ENCODE data around the gene ORAI2. TPM values are rescaled to one million over a fixed set of nuclear protein-coding genes. Genes with fewer than 3 reads are reported as not detected.

The ORAI2 gene
- polyA plus RNA-seq, 1 of the 3 experiments (the other 2 are of a cell fraction), result 85.8 TPM

DNA sequence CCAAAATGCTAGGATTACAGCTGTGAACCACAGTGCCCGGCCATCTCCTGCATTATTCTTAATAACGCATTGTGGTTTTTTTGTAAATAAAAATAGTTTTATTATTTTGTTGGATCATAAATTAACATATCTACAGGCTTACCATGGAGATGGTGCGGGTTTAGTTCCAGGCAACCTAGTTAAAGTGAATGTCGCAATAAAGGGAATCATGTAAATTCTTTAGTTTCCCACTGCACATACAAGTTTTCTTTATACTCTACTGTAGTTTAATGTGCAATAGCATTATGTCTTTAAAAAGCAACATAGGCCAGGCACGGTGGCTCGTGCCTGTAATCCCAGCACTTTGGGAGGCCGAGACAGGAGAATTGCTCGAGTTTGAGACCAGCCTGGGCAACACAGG is 34.8 kb upstream of the ORAI2 start:
- Histone ChIP-seq H3K27ac (ENCODE audit: low read depth in 2 of 2, low read length in 1 of 2) (no peak overlapping the region), H3K9me2 (no peaks in the 10 kb centered on the region), H3K4me2 (no peak overlapping the region), H3K9ac (no peak overlapping the region), H4K20me1 (ENCODE audit: insufficient read depth) (no peaks in the 10 kb centered on the region), H3K36me3 (replicated peaks in 1 of 2; ENCODE audit: control insufficient read depth in 1 of 2, insufficient read depth in 2 of 2, low read length in 1 of 2) (peaks cover 31 to 58% of the 10 kb centered on the region in 2 experiments), H3K4me3 (ENCODE audit: low read depth in 2 of 2, low read length in 1 of 2) (no peak overlapping the region), H3K79me2 (ENCODE audit: insufficient read depth) (peaks cover 34% of the 10 kb centered on the region), H2AFZ (ENCODE audit: low read depth) (no peak overlapping the region), H3K4me1 (ENCODE audit: control insufficient read depth in 1 of 2, insufficient read depth in 2 of 2, low read depth in 1 of 2, low read length in 1 of 2) (peaks cover 0 to 7% of the 10 kb centered on the region in 2 experiments; a peak in 2 of 4 replicates), H3K27me3 (ENCODE audit: insufficient read depth) (no peaks in the 10 kb centered on the region), H3K9me3 (no peaks in the 10 kb centered on the region), H3F3A (replicated peaks; ENCODE audit: insufficient read depth) (peaks cover 40% of the 10 kb centered on the region)
- WGBS (ENCODE audit: low lambda C conversion rate), result 93% methylated on average over 8 of the region's 8 CpGs
- DNase-seq, result no peak
- TF ChIP-seq YY1 (IDR thresholded peaks at IDR 0.05; ENCODE audit: low read depth) (no peak), RXRA (IDR thresholded peaks at IDR 0.05; ENCODE audit: borderline replicate concordance, low read depth) (no peak), RAD21 (IDR thresholded peaks at IDR 0.05; ENCODE audit: low read length) (no peak), RFX5 (IDR thresholded peaks at IDR 0.05; ENCODE audit: low read length) (no peak), GABPA (IDR thresholded peaks at IDR 0.05; ENCODE audit: low read depth) (no peak), NFIC (IDR thresholded peaks at IDR 0.05; ENCODE audit: borderline replicate concordance) (no peak), TAF1 (IDR thresholded peaks at IDR 0.05; ENCODE audit: borderline replicate concordance, low read depth, low read length) (no peak), EZH2phosphoT487 (IDR thresholded peaks at IDR 0.05; ENCODE audit: borderline replicate concordance, low read depth) (no peak), FOXJ3 (CRISPR knock-in tag; IDR thresholded peaks at IDR 0.05) (no peak), FOXM1 (IDR thresholded peaks at IDR 0.05; ENCODE audit: low read depth) (no peak), TEAD4 (IDR thresholded peaks at IDR 0.05; ENCODE audit: borderline replicate concordance, insufficient read depth) (no peak)
- TF ChIP-seq, protein P1, sequence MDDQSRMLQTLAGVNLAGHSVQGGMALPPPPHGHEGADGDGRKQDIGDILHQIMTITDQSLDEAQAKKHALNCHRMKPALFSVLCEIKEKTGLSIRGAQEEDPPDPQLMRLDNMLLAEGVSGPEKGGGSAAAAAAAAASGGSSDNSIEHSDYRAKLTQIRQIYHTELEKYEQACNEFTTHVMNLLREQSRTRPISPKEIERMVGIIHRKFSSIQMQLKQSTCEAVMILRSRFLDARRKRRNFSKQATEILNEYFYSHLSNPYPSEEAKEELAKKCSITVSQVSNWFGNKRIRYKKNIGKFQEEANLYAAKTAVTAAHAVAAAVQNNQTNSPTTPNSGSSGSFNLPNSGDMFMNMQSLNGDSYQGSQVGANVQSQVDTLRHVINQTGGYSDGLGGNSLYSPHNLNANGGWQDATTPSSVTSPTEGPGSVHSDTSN (IDR thresholded peaks at IDR 0.05), result no peak
- TF ChIP-seq, protein P2, sequence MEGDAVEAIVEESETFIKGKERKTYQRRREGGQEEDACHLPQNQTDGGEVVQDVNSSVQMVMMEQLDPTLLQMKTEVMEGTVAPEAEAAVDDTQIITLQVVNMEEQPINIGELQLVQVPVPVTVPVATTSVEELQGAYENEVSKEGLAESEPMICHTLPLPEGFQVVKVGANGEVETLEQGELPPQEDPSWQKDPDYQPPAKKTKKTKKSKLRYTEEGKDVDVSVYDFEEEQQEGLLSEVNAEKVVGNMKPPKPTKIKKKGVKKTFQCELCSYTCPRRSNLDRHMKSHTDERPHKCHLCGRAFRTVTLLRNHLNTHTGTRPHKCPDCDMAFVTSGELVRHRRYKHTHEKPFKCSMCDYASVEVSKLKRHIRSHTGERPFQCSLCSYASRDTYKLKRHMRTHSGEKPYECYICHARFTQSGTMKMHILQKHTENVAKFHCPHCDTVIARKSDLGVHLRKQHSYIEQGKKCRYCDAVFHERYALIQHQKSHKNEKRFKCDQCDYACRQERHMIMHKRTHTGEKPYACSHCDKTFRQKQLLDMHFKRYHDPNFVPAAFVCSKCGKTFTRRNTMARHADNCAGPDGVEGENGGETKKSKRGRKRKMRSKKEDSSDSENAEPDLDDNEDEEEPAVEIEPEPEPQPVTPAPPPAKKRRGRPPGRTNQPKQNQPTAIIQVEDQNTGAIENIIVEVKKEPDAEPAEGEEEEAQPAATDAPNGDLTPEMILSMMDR (IDR thresholded peaks at IDR 0.05), result no peak
- TF ChIP-seq, protein P3, sequence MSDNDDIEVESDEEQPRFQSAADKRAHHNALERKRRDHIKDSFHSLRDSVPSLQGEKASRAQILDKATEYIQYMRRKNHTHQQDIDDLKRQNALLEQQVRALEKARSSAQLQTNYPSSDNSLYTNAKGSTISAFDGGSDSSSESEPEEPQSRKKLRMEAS (IDR thresholded peaks at IDR 0.05; ENCODE audit: low read depth), result no peak
- ChIA-PET POLR2A (interaction anchor here (0.7 kb wide), 1 partner anchor 67 kb away, joined by 5 read pairs; no protein-coding TSS in a partner anchor), CTCF (interaction anchor here (1.0 to 18.3 kb wide), 4 partner anchors 8 to 115 kb away, joined by 3 to 421 read pairs (median 4); partner anchors contain the start of genes ORAI2 and SH2B2)

DNA sequence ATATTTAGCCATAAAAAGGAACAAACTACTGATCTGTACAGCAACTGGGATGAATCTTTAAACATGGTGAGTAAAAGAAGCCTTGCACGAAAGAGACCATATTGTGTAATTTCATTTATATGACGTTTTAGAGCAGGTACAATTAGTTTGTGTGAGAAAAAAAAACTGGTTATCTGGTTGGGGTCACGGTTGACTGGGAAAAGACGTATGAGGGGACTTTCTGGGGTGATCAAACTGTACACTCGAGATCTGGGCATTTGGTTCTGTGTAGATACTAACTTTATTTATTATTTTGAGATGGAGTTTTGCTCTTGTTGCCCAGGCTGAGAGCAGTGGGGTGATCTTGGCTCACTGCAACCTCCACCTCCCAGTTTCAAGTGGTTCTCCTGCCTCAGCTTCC is 33.0 kb upstream of the ORAI2 start:
- peaks cover 37% of the 10 kb centered on the region for H3K79me2 ChIP-seq (ENCODE audit: insufficient read depth)
- DNase-seq, result no peak
- H3K27ac ChIP-seq (ENCODE audit: low read depth in 2 of 2, low read length in 1 of 2), result no peak overlapping the region
- H3K4me2 ChIP-seq, result no peak overlapping the region
- H3K36me3 ChIP-seq (replicated peaks in 1 of 2; ENCODE audit: control insufficient read depth in 1 of 2, insufficient read depth in 2 of 2, low read length in 1 of 2), result peaks cover 44 to 61% of the 10 kb centered on the region in 2 experiments
- H3K4me3 ChIP-seq (ENCODE audit: low read depth in 2 of 2, low read length in 1 of 2), result no peak overlapping the region
- no peaks in the 10 kb centered on the region for H3K27me3 ChIP-seq (ENCODE audit: insufficient read depth)
- no peaks in the 10 kb centered on the region for H3K9me3 ChIP-seq
- no peak overlapping the region for H2AFZ ChIP-seq (ENCODE audit: low read depth)
- no peaks in the 10 kb centered on the region for H3K9me2 ChIP-seq
- ChIA-PET CTCF (interaction anchor here (0.6 to 2.0 kb wide), 3 partner anchors 12 to 121 kb away, joined by 3 to 8 read pairs (median 4); no protein-coding TSS in a partner anchor), POLR2A (no interaction called here)
- H3K4me1 ChIP-seq (ENCODE audit: control insufficient read depth in 1 of 2, insufficient read depth in 2 of 2, low read depth in 1 of 2, low read length in 1 of 2), result peaks cover 0 to 7% of the 10 kb centered on the region in 2 experiments; a peak in 2 of 4 replicates
- H4K20me1 ChIP-seq (ENCODE audit: insufficient read depth), result no peaks in the 10 kb centered on the region
- WGBS (ENCODE audit: low lambda C conversion rate), result 98% methylated on average over 5 of the region's 5 CpGs
- no peak overlapping the region for H3K9ac ChIP-seq
- TF ChIP-seq GATA2 (CRISPR knock-in tag; IDR thresholded peaks at IDR 0.05) (no peak), SMC3 (IDR thresholded peaks at IDR 0.05; ENCODE audit: low read depth, low read length) (no peak), ELF1 (IDR thresholded peaks at IDR 0.05) (no peak), MEF2A (IDR thresholded peaks at IDR 0.05; ENCODE audit: borderline replicate concordance, low read depth) (no peak), SIN3A (IDR thresholded peaks at IDR 0.05; ENCODE audit: borderline replicate concordance, low read depth, low read length) (no peak), RAD21 (IDR thresholded peaks at IDR 0.05; ENCODE audit: low read length) (no peak), RCOR1 (IDR thresholded peaks at IDR 0.05; ENCODE audit: low read length) (no peak), FOSL2 (IDR thresholded peaks at IDR 0.05; ENCODE audit: borderline replicate concordance, low read depth) (no peak), EZH2phosphoT487 (IDR thresholded peaks at IDR 0.05; ENCODE audit: borderline replicate concordance, low read depth) (no peak)
- H3F3A ChIP-seq (replicated peaks; ENCODE audit: insufficient read depth), result peaks cover 37% of the 10 kb centered on the region

Data from SK-N-SH (cell line).